Measurements from ENCODE around the gene PRKAR2B.
"Not testable (repeated sequence)": the region's sequence is repeated elsewhere in the genome, so short reads cannot be mapped to it uniquely, and the experiment has no call there.

The PRKAR2B gene

DNA sequence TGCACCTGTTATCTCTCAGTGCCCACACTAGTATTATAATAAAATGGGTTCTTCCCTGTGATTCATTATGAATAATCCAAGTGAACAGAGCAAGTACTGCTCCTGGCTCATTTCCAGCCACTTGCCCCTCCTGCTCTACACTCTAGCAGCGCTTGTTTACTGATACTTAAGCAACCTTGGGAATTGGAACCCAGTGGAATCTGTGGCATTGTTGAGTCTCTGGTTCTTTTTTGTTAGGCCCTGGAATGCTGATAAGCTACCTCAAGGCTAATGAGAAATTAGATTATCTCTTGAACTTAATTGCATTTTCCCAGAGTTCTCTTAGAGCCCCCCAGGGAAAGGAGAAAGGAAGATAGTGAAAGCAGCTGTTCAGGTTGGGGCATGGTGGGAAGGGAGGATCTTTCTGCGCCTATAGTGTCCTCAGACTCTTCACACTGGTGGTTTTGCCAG, 34.0 kb downstream of the PRKAR2B start:
- DNase-seq (ENCODE audit: low read depth in 2 of 2): no peak

DNA sequence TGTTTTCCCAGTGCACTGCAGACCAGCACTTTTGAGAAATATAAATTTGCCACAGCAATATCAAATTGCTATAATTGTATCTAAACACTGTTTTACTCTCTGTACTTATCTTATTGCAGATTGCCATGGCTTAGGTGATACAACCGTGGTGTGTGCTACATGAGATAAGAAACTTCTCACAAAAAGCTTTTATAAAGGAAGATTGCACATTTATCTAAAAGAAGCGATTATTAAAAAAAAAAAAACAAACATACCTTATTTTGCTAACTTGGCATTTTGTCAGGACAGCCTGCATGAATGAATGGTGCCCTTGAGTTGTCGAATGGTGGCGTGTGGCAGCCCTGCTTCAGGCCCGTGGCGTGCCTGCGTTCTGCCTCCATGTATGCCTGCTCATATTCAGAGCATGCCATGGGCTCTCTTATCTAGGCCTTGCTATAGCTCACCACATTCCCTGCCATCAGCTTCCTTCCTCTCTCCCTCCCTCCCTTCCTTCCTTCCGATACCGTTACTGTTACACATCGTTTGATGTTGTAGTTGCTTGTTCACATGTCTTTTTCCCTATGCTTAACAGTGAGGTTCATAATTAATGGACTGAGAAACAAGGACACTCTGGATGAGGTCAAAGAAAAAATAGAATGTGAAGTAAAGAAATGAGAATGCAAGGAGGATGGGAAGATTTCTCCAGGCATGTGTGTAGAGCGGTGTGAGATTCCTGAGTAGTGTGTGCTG, 34.9 kb downstream of the PRKAR2B start:
- DNase-seq (ENCODE audit: low read depth in 2 of 2): no peak

DNA sequence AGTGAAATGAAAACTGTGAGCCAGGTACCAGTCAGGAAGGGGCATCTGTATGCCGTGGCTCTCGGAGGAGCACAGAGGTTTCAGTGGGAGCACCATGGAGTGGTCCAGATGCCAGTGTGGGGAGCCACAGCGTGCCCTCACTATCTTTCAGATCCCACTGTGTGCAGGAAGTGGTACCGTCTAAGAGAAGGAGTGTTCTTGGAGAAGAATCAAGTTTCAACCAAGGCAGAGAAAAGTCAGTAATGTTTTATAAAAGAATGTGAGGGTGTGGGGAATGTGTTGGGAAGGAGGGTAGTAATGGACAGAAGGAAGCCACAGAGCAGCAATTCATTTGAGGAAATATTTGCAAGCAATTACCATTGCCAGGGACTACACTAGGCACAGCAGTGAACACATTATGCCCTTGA, 35.6 kb downstream of the PRKAR2B start:
- no peak for DNase-seq (ENCODE audit: low read depth in 2 of 2)

DNA sequence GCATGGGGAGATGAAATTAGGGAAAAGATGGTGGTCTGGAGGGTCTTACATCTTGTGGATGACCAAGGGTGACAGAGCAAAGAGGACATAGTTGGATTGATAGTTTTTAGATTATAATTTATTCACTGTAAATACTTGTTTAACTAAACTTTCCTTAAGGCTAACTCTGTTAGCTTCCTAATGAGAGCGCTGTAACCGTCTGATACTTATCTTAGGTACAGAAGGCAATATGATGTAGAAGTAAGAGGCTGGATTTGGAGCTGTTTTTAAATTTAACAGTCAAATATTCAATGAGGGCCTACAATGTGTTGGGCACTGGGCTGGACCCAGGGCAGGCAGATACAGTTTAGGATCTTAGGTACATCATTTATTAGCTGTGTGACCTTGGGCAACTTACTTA, 36.0 kb downstream of the PRKAR2B start:
- DNase-seq (ENCODE audit: low read depth in 2 of 2): no peak

DNA sequence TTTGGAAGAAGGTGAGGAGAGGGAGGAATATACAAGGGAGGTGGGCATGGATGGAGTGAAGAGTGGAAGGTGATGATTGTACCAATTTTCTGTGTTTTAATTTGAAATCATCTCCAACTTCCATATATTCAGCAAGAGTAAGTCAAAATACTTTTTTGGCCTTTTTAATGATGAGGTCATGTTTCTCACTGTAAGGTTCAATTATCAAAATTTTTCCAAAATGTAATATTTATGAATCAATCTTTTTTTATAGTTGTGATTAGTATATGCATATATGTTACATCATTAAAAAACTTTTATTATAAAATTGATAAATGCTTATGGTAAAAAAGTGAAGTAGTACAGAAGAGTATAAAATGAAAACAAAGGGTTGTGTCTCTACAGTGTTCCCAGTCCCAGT, 40.7 kb downstream of the PRKAR2B start:
- DNase-seq (ENCODE audit: low read depth in 2 of 2): no peak

DNA sequence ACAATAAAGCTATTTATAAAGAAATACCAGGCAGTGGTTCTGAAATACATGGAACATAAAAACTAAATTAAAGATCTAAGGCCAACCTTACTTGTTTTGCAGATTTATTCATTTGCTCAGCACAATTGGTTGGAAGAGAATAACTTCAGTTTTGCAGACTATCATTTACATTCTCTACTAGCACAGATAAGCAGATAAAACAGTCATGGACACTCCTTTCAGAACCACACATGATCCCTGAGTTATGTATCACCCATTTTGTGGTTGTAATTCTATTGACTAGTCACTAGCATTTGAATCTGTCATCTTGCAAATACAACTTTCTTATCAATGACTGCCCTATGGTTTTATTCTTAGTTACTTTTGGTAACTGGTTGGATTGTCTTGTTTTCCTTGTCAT, 45.1 kb downstream of the PRKAR2B start:
- DNase-seq (ENCODE audit: low read depth in 2 of 2): no peak

DNA sequence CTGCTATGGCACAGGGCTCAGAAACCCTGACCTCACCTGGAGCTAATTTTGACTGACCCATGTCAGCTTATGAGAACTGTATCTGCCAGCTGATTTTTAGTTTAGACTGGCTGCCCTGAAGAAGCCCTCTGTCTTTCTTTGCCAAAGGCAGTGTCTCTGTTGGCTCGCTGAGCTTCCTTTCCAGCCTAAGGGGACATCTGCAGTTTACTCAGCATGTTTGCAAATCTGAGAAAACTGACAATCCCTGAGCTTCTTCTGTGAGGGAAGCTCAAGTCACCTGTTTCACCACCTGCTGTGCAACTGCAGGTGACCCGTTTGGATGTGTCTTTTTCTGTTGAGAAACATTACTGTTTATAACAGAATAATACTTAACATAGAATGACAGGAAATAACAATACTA, 46.0 kb downstream of the PRKAR2B start:
- no peak for DNase-seq (ENCODE audit: low read depth in 2 of 2)

DNA sequence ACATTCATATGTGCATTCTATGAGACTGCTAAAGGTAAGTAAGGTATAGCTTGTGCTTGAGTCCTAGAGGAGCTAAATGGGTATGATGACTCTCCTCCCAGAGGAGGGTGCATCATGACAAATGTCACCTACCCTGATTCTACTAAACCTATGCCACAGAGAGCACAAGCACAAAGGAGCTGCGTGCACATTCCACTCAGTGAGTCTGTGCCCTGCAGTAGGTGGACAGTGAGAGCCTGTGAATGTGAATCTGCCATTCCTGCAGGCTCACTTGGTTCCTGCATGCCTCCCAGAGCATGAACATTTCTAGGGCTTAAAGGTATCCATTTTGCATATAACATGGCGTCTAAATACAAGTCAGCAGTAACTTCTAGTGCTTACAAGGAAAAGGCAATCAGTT, 46.8 kb downstream of the PRKAR2B start:
- DNase-seq (ENCODE audit: low read depth in 2 of 2): no peak

DNA sequence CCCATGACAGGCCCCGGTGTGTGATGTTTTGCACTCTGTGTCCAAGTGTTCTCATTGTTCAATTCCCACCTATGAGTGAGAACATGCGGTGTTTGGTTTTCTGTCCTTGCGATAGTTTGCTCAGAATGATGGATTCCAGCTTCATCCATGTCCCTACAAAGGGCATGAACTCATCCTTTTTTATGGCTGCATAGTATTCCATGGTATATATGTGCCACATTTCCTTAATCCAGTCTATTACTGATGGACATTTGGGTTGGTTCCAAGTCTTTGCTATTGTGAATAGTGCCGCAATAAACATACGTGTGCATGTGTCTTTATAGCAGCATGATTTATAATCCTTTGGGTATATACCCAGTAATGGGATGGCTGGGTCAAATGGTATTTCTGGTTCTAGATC, 49.2 kb downstream of the PRKAR2B start:
- not testable (repeated sequence) for DNase-seq (ENCODE audit: low read depth in 2 of 2)

DNA sequence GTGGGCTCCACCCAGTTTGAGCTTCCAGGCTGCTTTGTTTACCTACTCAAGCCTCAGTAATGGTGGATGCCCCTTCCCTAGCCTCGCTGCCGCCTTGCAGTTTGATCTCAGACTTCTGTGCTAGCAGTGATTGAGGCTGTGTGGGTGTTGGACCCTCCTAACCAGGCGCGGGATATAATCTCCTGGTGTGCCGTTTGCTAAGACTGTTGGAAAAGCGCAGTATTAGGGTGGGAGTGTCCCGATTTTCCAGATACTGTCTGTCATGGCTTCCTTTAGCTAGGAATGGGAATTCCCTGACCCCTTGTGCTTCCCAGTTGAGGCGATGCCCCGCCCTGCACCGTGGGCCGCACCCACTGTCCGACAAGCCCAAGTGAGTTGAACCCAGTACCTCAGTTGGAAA, 54.6 kb downstream of the PRKAR2B start:
- DNase-seq (ENCODE audit: low read depth in 2 of 2): not testable (repeated sequence)

DNA sequence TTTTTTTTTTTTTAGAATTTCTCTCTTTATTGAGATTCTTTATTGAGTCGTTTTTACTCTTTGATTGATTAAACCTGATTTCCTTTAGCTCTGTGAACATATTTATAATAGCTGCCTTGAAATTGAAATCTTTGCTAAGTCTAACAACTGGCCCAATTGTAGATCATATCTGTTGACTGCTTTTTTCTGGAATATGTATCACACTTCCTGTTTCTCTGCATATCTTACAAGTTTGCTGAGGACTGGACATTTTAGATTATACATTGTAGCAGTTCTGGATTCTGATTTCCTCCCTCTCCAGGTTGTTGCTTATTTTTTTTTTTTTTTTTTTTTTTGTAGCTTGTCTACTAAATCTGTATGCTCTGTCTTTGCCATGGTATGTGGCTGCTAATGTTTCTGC, 56.3 kb downstream of the PRKAR2B start:
- no peak for DNase-seq (ENCODE audit: low read depth in 2 of 2)

DNA sequence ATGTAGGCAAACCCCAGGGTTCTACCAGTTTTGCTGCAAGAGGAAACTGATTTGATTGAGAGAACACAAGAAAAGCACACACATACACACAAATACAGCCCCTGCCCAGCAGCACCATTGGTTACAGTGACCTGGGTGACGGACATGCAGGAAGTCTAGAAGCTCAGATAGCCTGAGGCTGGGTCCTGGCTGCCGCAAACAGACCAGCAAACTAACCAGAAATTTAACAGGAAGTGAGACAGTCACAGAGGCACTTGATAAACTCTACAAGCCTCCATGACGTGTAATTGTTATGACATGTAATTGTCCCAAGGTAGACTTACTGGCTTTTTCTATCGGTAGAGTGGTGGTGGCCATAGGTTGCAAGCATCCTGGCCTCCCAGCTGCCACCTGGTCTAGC, 58.9 kb downstream of the PRKAR2B start:
- DNase-seq (ENCODE audit: low read depth in 2 of 2): no peak

DNA sequence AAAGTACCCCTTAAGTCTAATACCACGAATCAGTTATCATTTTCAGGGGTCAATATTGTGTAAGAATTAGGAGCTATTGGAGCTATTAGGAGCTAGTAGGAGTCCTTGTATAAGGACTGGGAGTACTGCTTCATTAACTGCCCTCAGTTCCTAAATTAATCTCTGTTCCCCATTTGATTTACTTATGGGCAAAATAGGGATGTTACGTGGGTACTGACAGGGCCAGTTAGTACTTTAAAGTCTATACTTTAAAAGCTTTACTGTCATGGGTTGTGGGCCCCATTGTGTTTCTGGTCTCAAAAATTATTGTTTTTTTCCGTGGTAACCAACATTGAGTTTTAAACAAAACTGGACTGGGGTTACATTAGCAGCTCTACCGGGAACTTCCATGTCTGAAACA, 60.3 kb downstream of the PRKAR2B start:
- DNase-seq (ENCODE audit: low read depth in 2 of 2): no peak

DNA sequence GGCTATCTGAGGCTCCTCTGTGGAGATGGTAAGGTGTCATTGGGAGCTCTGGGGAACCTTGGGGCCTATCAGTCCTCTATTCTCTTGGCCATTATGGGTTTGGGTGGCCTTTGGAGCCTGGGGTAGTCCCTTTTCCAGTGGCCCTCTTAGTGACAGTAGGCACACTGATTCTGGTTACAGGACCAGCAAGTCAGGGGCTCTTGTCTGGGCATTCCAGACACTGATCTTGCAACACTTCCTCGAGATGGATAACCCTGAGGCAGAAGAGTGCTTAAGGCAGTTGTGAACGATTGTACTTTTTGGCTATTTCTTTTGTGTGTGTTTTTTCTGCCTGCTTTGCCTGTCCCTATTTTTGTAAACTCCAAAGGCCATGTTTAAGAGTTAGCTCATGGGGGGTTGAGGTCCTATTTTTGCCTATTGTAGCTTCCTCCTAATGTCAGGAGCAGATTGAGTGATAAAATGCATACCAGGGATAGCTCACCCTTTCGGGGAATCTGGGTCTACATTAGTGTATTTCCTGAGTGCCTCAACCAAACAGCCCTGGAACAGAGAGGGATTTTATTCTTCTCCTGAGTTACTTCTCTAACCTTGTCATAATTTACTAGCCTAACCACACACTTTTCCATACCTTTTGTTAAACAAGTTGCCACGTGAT, 61.2 kb downstream of the PRKAR2B start:
- no peak for DNase-seq (ENCODE audit: low read depth in 2 of 2)

DNA sequence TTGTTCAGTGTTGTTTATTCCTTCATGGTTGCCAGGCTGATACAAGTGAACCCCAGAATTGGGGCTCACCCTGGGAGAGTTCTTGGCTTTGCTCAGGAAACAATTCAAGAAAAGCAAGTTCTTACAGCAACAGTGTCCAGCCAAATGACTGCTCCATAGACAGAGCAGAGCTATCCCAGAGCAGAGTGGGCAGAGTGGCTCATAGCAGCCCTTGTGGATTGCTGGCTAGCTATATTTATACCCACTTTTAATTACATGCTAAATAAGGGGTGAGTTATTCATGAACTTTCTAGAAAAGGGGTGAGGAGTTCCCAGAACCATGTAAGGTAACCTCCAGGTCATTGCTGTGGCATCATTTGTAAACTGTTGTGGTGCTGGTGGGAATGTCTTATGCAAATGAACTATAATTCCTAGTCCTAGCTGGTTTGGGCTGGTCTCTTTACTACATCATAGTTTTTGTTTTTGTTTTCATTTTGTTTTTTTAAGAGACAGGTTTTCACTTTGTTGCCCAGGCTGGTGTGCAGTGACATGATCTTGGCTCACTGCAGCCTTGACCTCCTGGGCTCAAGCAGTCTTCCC, 64.4 kb downstream of the PRKAR2B start:
- DNase-seq (ENCODE audit: low read depth in 2 of 2): no peak

DNA sequence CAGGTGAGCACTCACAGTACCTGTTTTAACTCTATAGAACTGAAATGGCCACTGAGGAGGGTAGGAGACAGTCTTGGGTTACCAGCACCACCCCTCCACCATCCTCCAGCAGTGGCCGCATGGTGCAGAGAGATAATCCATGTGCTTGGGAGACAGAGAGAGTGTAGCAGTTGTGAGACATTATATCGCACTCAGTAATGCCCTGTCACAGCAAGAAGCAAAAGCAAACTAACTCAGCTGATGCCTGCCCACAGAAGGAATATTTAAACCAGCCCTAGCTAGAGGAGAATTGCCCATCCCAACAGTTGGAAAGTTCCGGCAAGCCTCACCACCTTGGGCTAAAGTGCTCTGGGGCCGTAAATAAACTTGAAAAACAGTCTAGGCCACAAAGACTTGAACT, 65.5 kb downstream of the PRKAR2B start:
- DNase-seq (ENCODE audit: low read depth in 2 of 2): no peak

DNA sequence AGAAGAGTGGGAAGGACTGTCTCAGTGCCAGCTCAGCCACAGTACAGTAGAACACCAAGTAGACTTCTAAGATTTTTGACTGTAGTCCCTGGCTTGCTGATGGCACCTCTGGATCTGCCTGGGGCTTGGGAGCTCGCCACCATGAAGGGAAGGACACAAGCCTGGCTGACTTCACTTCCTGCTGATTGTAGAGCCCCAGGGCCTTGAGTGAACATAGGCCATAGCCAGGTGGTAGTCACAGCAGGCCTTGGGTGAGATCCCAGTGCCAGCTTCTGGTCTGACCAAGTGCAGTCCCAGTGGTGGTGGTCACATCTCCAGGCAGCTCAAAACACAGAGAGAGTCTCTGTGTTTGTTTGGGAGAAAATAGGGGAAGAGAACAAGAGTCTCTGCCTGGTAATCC, 66.7 kb downstream of the PRKAR2B start:
- no peak for DNase-seq (ENCODE audit: low read depth in 2 of 2)

DNA sequence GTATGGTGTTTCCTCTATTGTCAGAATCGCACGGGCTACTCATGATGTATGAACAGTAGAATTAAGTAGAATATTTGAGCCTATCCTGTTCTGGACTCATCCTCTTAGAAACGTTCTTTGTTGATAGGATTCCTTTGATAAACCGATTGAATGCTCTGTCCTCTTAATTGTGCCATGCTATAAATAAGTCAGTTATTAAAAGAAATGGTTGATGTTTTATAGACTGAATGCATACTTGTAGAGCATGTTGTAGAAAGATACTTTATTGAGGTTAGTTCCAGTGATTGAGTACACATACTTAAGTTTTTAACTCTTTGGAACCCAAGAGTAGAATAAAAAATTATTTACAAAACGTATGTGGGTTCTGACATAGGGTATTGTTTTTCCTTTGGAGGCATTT, 69.4 kb downstream of the PRKAR2B start:
- no peak for DNase-seq (ENCODE audit: low read depth in 2 of 2)

DNA sequence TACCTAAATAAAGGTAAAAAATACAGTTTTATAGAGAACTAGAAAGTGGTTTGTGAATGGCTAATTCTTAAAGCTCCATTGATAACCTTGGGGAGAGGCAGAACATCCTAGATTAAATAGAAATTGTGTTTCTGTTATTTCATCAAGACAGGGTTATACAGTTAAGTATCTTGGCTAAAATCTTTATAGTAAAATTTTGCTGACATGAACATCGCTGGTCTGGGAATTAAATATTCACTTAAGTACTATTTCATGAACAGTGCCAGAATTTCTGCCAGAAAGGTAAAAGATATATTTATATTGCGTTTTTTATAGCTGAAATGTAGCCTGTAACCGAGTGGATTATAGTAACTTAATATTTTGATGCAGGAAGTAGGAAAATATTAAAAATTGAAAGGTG, 70.6 kb downstream of the PRKAR2B start:
- no peak for DNase-seq (ENCODE audit: low read depth in 2 of 2)

DNA sequence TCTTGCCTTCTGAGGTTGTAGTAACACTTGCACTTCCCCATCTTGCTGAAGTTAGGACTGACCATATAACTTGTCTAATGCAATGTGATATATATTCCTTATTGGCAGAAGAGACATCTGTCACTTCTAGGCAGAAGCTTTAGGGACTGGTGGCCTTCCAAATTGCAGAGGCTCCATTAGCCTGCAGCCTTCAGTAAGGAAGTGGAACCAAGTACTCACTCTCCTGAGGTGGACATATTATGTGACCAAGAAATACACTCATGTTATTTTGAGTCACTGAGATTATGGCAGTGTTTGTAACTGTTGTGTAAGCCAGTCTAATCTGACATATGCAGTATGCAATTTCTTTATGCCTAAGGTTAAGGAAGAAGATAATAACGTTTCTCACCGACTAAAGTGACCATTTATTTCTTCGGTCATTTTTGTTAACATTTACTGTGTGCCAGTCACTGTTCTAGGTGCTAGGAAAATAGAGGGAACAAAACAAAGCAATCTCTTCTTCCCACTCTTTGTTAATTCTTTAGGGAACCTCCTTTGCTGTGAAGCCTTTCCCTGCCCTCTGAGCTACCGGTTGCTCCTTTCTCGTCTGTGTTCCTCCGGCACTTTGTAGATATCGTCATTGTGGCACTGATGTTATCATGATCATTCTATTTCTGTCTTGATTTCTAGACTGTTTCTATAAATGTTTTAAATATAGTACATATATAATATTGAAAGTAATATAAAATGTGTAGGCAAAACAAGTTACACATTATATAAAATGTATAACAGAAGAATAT, 71.4 kb downstream of the PRKAR2B start:
- no peak for DNase-seq (ENCODE audit: low read depth in 2 of 2)

DNA sequence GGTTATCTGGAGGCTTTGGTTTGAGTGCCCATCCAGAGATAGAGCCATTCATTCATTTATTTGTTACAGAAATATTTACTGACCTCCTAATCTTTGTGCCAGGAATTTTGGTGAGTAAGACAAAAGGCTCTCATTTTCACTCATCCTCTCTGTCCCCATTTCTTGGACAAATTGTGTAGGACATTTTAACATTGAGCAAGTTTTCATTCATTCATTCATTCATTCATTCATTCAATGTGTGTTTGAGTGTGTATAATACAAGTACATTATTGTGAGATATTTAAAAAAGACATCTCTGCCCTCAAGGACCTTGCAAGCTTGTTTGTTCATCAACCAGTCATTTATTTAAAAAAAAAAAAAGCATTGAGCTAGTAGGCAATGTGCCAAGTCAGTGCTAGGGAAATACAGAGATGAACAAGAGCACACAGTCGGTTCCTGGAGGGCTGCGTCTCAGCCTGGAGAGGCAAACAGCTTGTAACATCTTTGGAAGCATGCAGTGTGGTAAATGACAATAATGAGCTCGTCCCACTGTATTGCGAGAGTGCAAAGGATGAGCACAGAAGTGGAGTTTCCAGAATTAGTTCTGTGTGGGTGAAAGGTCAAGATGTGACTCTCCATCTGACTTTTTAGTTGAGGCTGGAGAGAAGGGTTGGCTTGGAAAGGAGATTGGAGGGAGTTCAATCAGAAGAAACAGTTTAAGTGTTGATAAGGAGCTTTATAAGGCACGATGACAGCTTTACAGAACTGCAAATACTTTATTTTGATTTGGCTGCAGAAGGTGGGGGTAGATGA, 73.8 kb downstream of the PRKAR2B start:
- DNase-seq (ENCODE audit: low read depth in 2 of 2): no peak
